GM12878 (cell line): ENCODE data around the gene TSHR. TPM values are rescaled to one million over a fixed set of nuclear protein-coding genes. Genes with fewer than 3 reads are reported as not detected.
A peak's percentile ranks its signal among the peaks of the same experiment; 100 is the strongest.

Experiments used
- ATAC-seq: fragments of 200-7000 bp; cut with Tn5 transposase; 3 replicates; pipeline ENCODE4 v1.9.1; 2020; ENCODE audit warnings: mild to moderate bottlenecking, moderate library complexity
- BruUV-seq: library from RNA; stranded (reverse); fragments of 400-500 nt; replicated peaks from 2 replicates; lab custom pipeline; 2021; lab: Mats Ljungman, UMichigan
- CTCF ChIA-PET: fragments of 300-600 bp; sonication (Branson Sonifier 250); formaldehyde crosslinking; extraction: SDS; loops from one replicate; lab custom pipeline; 2021; ENCODE audit warnings: inconsistent platforms; lab: Yijun Ruan, JAX
- POLR2A ChIA-PET: fragments of 350-600 bp; formaldehyde crosslinking; extraction: SDS; loops from one replicate; lab custom pipeline; 2021; ENCODE audit warnings: inconsistent platforms; lab: Charles Lee
- RAD21 ChIA-PET: fragments of 300-600 bp; sonication (Branson Sonifier 250); formaldehyde crosslinking; loops from one replicate; lab custom pipeline; 2023; ENCODE audit warnings: antibody characterized with exemption; ENCODE audit not compliant: unreplicated experiment; lab: Charles Lee
- SMC1A ChIA-PET: fragments of 300-600 bp; sonication (Branson Sonifier 250); formaldehyde crosslinking; loops from one replicate; lab custom pipeline; 2023; ENCODE audit not compliant: unreplicated experiment, uncharacterized antibody; lab: Charles Lee
- DNase-seq: peaks from one replicate; pipeline ENCODE4 v3.0.0-alpha.2; 2011; ENCODE audit warnings: low read depth, low spot score
- FAIRE-seq: peaks from 3 replicates; lab custom pipeline; 2011; peaks lifted over from hg19 to GRCh38; lab: Jason Lieb, UNC
- H2AFZ ChIP-seq: 2 replicates; pipeline ENCODE4 v1.6.0; 2011; ENCODE audit warnings: low read depth, low read length, control low read depth; ENCODE audit not compliant: control insufficient read depth
- H3K27ac ChIP-seq: 2 replicates; pipeline ENCODE4 v1.5.1; 2011; ENCODE audit warnings: control low read depth; ENCODE audit not compliant: control insufficient read depth, insufficient read depth
- H3K27me3 ChIP-seq, 2 experiments: replicated peaks in 1 of 2; 2 replicates each; pipeline versions ENCODE4 v1.6.0 to v1.6.1; 2011; ENCODE audit warnings: low read length in 1 of 2; ENCODE audit not compliant: control insufficient read depth in 2 of 2, insufficient read depth in 2 of 2
- H3K36me3 ChIP-seq, 2 experiments: 2 replicates each; pipeline ENCODE4 v1.5.1; 2011; ENCODE audit warnings: low read length in 1 of 2; ENCODE audit not compliant: control insufficient read depth in 2 of 2, insufficient read depth in 2 of 2
- H3K4me1 ChIP-seq: 2 replicates; pipeline ENCODE4 v1.6.1; 2011; ENCODE audit warnings: mild to moderate bottlenecking, low read length, moderate library complexity, mixed read lengths; ENCODE audit not compliant: control insufficient read depth, insufficient read depth
- H3K4me2 ChIP-seq: 2 replicates; pipeline ENCODE4 v1.6.0; 2011; ENCODE audit warnings: control low read depth; ENCODE audit not compliant: control insufficient read depth, insufficient read depth
- H3K4me3 ChIP-seq: fragments of 200-600 bp; sonication (generic); 2 replicates; pipeline ENCODE4 v1.5.1; 2016
- H3K79me2 ChIP-seq: 2 replicates; pipeline ENCODE4 v1.6.0; 2011; ENCODE audit warnings: low read length; ENCODE audit not compliant: control insufficient read depth, insufficient read depth
- H3K9ac ChIP-seq: 2 replicates; pipeline ENCODE4 v1.8.0; 2011; ENCODE audit warnings: low read length, control low read depth, mixed read lengths; ENCODE audit not compliant: control insufficient read depth, insufficient read depth
- H3K9me3 ChIP-seq: replicated peaks from 3 replicates; pipeline ENCODE4 v1.5.1; 2011; ENCODE audit warnings: mild to moderate bottlenecking, low read length; ENCODE audit not compliant: control insufficient read depth, insufficient read depth
- H4K20me1 ChIP-seq: 2 replicates; pipeline ENCODE4 v1.6.0; 2011; ENCODE audit not compliant: control insufficient read depth, insufficient read depth
- DPF2 ChIP-seq: fragments of 450-650 bp; IDR thresholded peaks from 2 replicates; pipeline ENCODE4 v1.6.1; 2017; ENCODE audit warnings: mild to moderate bottlenecking
- PAX5 ChIP-seq: IDR thresholded peaks from 2 replicates; pipeline ENCODE4 v1.6.1; 2011; ENCODE audit warnings: low read depth, low read length, borderline replicate concordance
- RAD21 ChIP-seq: IDR thresholded peaks from 2 replicates; pipeline ENCODE4 v1.6.1; 2011; ENCODE audit warnings: mild to moderate bottlenecking, low read depth, low read length, moderate library complexity; ENCODE audit not compliant: insufficient read depth
- RB1 ChIP-seq: fragments of 450-650 bp; formaldehyde crosslinking; IDR thresholded peaks from 2 replicates; pipeline ENCODE4 v1.6.1; 2017; ENCODE audit warnings: mild to moderate bottlenecking, borderline replicate concordance
- SP1 ChIP-seq: IDR thresholded peaks from one replicate; pipeline ENCODE4 v1.6.1; 2011; ENCODE audit warnings: low read depth, low read length
- SUZ12 ChIP-seq: fragments of 200-600 bp; sonication (generic); IDR thresholded peaks from one replicate; pipeline ENCODE4 v1.6.1; 2018; ENCODE audit warnings: antibody characterized with exemption, mild to moderate bottlenecking; ENCODE audit not compliant: unreplicated experiment
- TARDBP ChIP-seq: IDR thresholded peaks from 2 replicates; pipeline ENCODE4 v1.6.1; 2016; ENCODE audit warnings: borderline replicate concordance
- ZNF622 ChIP-seq: fragments of 450-650 bp; IDR thresholded peaks from 2 replicates; pipeline ENCODE4 v1.6.1; 2017; ENCODE audit warnings: mild to moderate bottlenecking, inconsistent platforms
- WGBS: methylation state at CpG from one replicate; pipeline ENCODE4 v1.1.6; 2016; ENCODE audit warnings: low lambda C conversion rate; ENCODE audit not compliant: insufficient replicate concordance, insufficient coverage; ENCODE audit errors: missing lambda C conversion rate; 5-methylcytosine and 5-hydroxymethylcytosine counted together
- in situ Hi-C: fragments of 300-500 bp; cut with MboI; formaldehyde crosslinking; loops from 9 replicates; pipeline ENCODE4 v1.14.3; 2018; ENCODE audit warnings: mixed read lengths
- intact Hi-C: fragments of 100-400 bp; cut with micrococcal nuclease; formaldehyde crosslinking; loops from one replicate; pipeline ENCODE4 v1.14.2; 2022; ENCODE audit not compliant: unreplicated experiment
- polyA plus RNA-seq, 11 experiments: library from polyadenylated mRNA; depleted of rRNA in 4 of 11; unstranded in 6 of 11; stranded (reverse) in 5 of 11; fragments of >200 nt; fragmentation: Nextera tagmentation in 4 of 11; fragmentation: Illumina TruSeq in 1 of 11; extraction: Ambion mirVana in 4 of 11; extraction: Trizol in 1 of 11; gene quantifications; 1 replicate in 1 of 11; 2 replicates in 10 of 11; pipeline versions ENCODE4 v1.2.1 to v1.2.3, GENCODE V29; 2011 to 2016; ENCODE audit warnings: inconsistent platforms in 2 of 11, missing spikeins in 2 of 11, low read depth in 1 of 11
- total RNA-seq, 4 experiments: library from RNA; depleted of rRNA in 3 of 4; stranded (reverse); fragments of >200 nt in 3 of 4; fragmentation: Illumina TruSeq in 1 of 4; extraction: Trizol in 1 of 4; gene quantifications; 2 replicates each; pipeline versions ENCODE4 v1.2.1 to v1.2.3, GENCODE V29; 2013 to 2021
- TF ChIP-seq, protein P1 (sequence below): fragments of 450-650 bp; IDR thresholded peaks from 2 replicates; pipeline ENCODE4 v1.6.1; 2017; ENCODE audit warnings: mild to moderate bottlenecking, moderate library complexity

The TSHR gene
- total and polyA plus RNA-seq, 10 of the 15 experiments (the other 5 are each of a cell fraction or from before 2014, with no cell fraction given) = 0.06 to 0.31 TPM; not detected in 8

- peak; percentile 44; the same call in 2 of the 3 replicates for ATAC-seq
- in situ Hi-C loops = no loop called here
- H3K4me2 ChIP-seq = peak overlapping the region; percentile 54
These were observed 191.9 kb downstream of the TSHR start for GRCh38 chr14:81147140-81147897.

DNA sequence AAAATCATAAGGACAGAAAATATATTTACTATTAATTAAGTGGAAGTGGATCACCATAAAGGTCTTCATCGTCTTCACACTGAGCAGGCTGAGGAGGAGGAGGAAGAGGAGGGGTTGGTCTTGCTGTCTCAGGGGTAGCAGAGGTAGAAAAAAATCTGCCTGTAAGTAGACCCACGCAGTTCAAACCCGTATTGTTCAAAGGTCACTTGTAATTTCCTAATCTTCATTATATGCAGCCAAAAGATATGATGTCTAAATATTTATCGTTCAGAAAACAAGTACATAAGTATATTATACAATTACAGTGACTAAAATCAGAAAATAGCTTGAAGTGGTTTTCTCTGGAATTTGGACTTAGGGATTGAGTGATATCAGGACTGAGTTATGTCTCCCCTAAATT lies 193.2 kb downstream of the TSHR start:
- in situ Hi-C loops = no loop called here
- peaks cover 9% of the 10 kb centered on the region for H3K4me1 ChIP-seq
- TF ChIP-seq DPF2 (no peak), ZNF622 (no peak), RB1 (no peak), TARDBP (no peak), SUZ12 (no peak)
- TF ChIP-seq, protein P1, sequence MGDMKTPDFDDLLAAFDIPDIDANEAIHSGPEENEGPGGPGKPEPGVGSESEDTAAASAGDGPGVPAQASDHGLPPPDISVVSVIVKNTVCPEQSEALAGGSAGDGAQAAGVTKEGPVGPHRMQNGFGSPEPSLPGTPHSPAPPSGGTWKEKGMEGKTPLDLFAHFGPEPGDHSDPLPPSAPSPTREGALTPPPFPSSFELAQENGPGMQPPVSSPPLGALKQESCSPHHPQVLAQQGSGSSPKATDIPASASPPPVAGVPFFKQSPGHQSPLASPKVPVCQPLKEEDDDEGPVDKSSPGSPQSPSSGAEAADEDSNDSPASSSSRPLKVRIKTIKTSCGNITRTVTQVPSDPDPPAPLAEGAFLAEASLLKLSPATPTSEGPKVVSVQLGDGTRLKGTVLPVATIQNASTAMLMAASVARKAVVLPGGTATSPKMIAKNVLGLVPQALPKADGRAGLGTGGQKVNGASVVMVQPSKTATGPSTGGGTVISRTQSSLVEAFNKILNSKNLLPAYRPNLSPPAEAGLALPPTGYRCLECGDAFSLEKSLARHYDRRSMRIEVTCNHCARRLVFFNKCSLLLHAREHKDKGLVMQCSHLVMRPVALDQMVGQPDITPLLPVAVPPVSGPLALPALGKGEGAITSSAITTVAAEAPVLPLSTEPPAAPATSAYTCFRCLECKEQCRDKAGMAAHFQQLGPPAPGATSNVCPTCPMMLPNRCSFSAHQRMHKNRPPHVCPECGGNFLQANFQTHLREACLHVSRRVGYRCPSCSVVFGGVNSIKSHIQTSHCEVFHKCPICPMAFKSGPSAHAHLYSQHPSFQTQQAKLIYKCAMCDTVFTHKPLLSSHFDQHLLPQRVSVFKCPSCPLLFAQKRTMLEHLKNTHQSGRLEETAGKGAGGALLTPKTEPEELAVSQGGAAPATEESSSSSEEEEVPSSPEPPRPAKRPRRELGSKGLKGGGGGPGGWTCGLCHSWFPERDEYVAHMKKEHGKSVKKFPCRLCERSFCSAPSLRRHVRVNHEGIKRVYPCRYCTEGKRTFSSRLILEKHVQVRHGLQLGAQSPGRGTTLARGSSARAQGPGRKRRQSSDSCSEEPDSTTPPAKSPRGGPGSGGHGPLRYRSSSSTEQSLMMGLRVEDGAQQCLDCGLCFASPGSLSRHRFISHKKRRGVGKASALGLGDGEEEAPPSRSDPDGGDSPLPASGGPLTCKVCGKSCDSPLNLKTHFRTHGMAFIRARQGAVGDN = no peak
- TF ChIP-seq, all 136 proteins: peak for 0
- Histone ChIP-seq H2AFZ (no peak overlapping the region), H3K79me2 (no peaks in the 10 kb centered on the region), H3K27ac (no peak overlapping the region), H3K36me3 (no peaks in the 10 kb centered on the region), H3K4me2 (no peak overlapping the region), H3K27me3 (no peaks in the 10 kb centered on the region), H4K20me1 (no peaks in the 10 kb centered on the region), H3K9ac (no peak overlapping the region), H3K4me3 (no peak overlapping the region), H3K9me3 (no peaks in the 10 kb centered on the region)
- 99% methylated on average over 4 of the region's 4 CpGs for WGBS
- SMC1A ChIA-PET = no interaction called here
- CTCF ChIA-PET = interaction anchor here (0.9 to 2.4 kb wide), 3 partner anchors 15 to 152 kb away, joined by 3 to 10 read pairs (median 3); no protein-coding TSS in a partner anchor
- intact Hi-C loops = no loop called here
- POLR2A ChIA-PET = no interaction called here
- ATAC-seq (no peak), FAIRE-seq (no peak), DNase-seq (no peak)
- RAD21 ChIA-PET = no interaction called here
- no TSS peak for BruUV-seq

More at GRCh38 chr14:81147140-81147897, 191.9 kb downstream of the TSHR start:
- TF ChIP-seq RAD21 = no peak
- peak; percentile 48; the same call in 1 of the 2 replicates for TF ChIP-seq PAX5
- TF ChIP-seq SP1 = no peak
- SMC1A ChIA-PET = interaction anchor here (0.6 to 1.6 kb wide), 5 partner anchors 11 to 158 kb away, joined by 3 to 6 read pairs (median 3); no protein-coding TSS in a partner anchor
- Histone ChIP-seq H3K27ac (no peak overlapping the region), H3K9me3 (no peaks in the 10 kb centered on the region), H3K4me3 (no peak overlapping the region), H3K27me3 (no peaks in the 10 kb centered on the region), H2AFZ (peak overlapping the region; percentile 11), H3K9ac (no peak overlapping the region), H3K79me2 (no peaks in the 10 kb centered on the region), H3K4me1 (peaks cover 9% of the 10 kb centered on the region), H4K20me1 (no peaks in the 10 kb centered on the region), H3K36me3 (no peaks in the 10 kb centered on the region)
- POLR2A ChIA-PET = interaction anchor here (0.6 kb wide), 1 partner anchor 36 kb away, joined by 4 read pairs; no protein-coding TSS in a partner anchor
- CTCF ChIA-PET = interaction anchor here (1.0 to 2.4 kb wide), 4 partner anchors 9 to 151 kb away, joined by 3 to 10 read pairs (median 4); no protein-coding TSS in a partner anchor
- WGBS = 21% methylated on average over 2 of the region's 2 CpGs
- RAD21 ChIA-PET = interaction anchor here (0.8 to 1.5 kb wide), 2 partner anchors 16 to 42 kb away, joined by 3 to 5 read pairs; no protein-coding TSS in a partner anchor
- FAIRE-seq = no peak
- no TSS peak for BruUV-seq
- DNase-seq = no peak
- intact Hi-C loops = no loop called here
